Endothelial cell (in vitro differentiated cells): ENCODE data around the gene ALS2CL. TPM values are rescaled to one million over a fixed set of nuclear protein-coding genes. Genes with fewer than 3 reads are reported as not detected.

Source experiments
- DNase-seq: peaks from one replicate; pipeline ENCODE4 v3.0.0; 2021; ENCODE audit warnings: low spot score
- H3K27ac Mint-ChIP-seq: one replicate; pipeline ENCODE4 v1.8.0; 2021; ENCODE audit warnings: mixed read lengths, inconsistent platforms; ENCODE audit not compliant: unreplicated experiment
- H3K27me3 Mint-ChIP-seq: one replicate; pipeline ENCODE4 v1.8.0; 2021; ENCODE audit warnings: mild to moderate bottlenecking, moderate library complexity, mixed read lengths, inconsistent platforms; ENCODE audit not compliant: unreplicated experiment
- H3K36me3 Mint-ChIP-seq: one replicate; pipeline ENCODE4 v1.8.0; 2021; ENCODE audit warnings: mild to moderate bottlenecking, low read depth, mixed read lengths, inconsistent platforms; ENCODE audit not compliant: unreplicated experiment
- H3K4me1 Mint-ChIP-seq: one replicate; pipeline ENCODE4 v1.8.0; 2021; ENCODE audit warnings: mild to moderate bottlenecking, mixed read lengths, inconsistent platforms; ENCODE audit not compliant: unreplicated experiment
- H3K4me3 Mint-ChIP-seq: one replicate; pipeline ENCODE4 v1.8.0; 2021; ENCODE audit warnings: mild to moderate bottlenecking, mixed read lengths, inconsistent platforms; ENCODE audit not compliant: unreplicated experiment
- H3K9me3 Mint-ChIP-seq: one replicate; pipeline ENCODE4 v1.8.0; 2021; ENCODE audit warnings: mixed read lengths, inconsistent platforms; ENCODE audit not compliant: unreplicated experiment
- total RNA-seq: library from RNA; stranded (reverse); fragmentation: NEBNext Ultra II Directional; extraction: Animal tissue kit (Norgen Biotek cat#: 25700); gene quantifications from one replicate; pipeline ENCODE4 v1.2.1, GENCODE V29; 2021; ENCODE audit not compliant: unreplicated experiment
- TF ChIP-seq, protein P1 (sequence below): fragments of 200-600 bp; sonication (generic); IDR thresholded peaks from one replicate; pipeline ENCODE4 v1.5.0; 2021; ENCODE audit warnings: antibody characterized with exemption; ENCODE audit not compliant: unreplicated experiment

The ALS2CL gene
- total RNA-seq, 1 donor from 2014 or later = 5.6 TPM

DNA sequence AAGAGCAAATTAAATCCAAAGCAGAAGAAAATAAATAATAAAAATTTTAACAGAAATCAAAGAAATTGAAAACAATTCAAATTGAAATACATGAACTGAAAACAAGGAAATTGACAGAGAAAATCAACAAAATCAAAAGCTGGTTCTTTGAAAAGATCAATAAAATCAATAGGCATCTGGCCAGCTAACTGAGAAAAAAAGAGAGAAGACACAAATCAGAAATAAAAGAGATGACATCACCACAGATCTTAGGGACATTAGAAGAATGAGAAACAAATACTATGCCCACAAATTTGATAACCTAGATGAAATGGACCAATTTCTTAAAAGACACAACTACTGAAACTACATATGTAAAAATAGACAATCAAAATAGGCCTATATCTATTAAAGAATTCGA is 42.4 kb downstream of the ALS2CL start:
- TF ChIP-seq, protein P1, sequence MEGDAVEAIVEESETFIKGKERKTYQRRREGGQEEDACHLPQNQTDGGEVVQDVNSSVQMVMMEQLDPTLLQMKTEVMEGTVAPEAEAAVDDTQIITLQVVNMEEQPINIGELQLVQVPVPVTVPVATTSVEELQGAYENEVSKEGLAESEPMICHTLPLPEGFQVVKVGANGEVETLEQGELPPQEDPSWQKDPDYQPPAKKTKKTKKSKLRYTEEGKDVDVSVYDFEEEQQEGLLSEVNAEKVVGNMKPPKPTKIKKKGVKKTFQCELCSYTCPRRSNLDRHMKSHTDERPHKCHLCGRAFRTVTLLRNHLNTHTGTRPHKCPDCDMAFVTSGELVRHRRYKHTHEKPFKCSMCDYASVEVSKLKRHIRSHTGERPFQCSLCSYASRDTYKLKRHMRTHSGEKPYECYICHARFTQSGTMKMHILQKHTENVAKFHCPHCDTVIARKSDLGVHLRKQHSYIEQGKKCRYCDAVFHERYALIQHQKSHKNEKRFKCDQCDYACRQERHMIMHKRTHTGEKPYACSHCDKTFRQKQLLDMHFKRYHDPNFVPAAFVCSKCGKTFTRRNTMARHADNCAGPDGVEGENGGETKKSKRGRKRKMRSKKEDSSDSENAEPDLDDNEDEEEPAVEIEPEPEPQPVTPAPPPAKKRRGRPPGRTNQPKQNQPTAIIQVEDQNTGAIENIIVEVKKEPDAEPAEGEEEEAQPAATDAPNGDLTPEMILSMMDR = no peak
- DNase-seq = no peak
- Mint-ChIP-seq H3K9me3 (no peaks in the 10 kb centered on the region), H3K4me3 (no peak overlapping the region), H3K36me3 (no peaks in the 10 kb centered on the region), H3K4me1 (no peaks in the 10 kb centered on the region), H3K27ac (no peak overlapping the region), H3K27me3 (peaks cover 2% of the 10 kb centered on the region)

DNA sequence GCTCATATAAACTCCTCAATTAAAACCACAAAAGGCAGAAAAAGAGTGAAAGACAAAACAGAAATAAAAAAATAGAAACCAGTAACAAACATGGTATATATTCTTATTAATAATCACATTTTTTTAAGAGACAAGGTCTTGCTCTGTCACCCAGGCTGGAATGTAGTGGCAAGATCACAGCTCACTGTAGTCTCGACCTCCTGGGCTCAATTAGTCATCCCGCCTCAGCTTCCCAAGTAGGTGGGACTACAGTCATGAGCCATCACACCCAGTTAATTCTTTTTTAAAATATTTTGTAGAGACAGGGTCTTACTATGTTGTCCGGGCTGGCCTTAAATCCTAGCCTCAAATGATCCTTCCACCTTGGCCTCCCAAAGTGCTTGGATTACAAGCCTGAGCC is 44.0 kb downstream of the ALS2CL start:
- Mint-ChIP-seq H3K4me3 (no peak overlapping the region), H3K27me3 (peaks cover 2% of the 10 kb centered on the region), H3K36me3 (no peaks in the 10 kb centered on the region), H3K27ac (no peak overlapping the region), H3K9me3 (no peaks in the 10 kb centered on the region), H3K4me1 (no peaks in the 10 kb centered on the region)
- TF ChIP-seq, protein P1 = no peak
- DNase-seq = no peak

DNA sequence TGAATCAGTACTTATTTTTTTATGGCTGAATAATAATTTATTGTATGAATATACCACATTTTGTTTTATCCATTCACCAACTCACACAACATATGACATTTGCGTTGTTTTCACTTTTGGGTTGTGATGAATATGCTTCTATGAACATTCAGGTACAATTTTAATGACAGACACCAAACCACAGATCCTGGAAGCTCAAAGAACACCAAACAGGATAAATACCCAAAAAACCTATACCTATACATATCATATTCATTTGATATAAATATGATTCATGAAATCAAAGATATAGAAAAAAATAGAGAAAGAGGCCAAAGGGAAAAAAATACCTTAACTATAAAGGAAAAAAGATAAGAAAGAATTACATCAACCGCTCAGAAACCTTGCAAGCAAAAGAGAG is 45.4 kb downstream of the ALS2CL start:
- no peak overlapping the region for H3K27ac Mint-ChIP-seq
- TF ChIP-seq, protein P1 = no peak
- H3K4me1 Mint-ChIP-seq = no peaks in the 10 kb centered on the region
- H3K27me3 Mint-ChIP-seq = no peaks in the 10 kb centered on the region
- H3K4me3 Mint-ChIP-seq = no peak overlapping the region
- no peaks in the 10 kb centered on the region for H3K9me3 Mint-ChIP-seq
- H3K36me3 Mint-ChIP-seq = no peaks in the 10 kb centered on the region
- no peak for DNase-seq

DNA sequence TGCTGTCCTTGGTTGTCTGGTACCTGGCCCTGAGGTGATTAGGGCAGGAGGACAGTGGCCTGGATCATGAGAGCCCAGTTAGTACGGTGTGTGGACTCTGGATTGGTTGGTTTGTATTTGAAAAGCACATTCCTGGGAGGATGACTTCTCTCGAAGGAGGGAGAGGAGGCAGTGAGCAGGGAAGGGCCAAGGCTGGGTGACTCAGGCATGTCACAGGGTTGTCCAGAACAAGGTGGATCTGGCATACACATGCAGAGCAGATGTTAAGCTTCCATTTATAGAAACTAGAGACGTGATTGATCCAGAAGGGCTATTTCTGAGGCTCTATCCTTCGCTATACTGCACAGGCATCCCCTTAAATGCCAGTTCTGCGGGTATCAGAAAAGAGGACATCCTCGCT is 46.8 kb downstream of the ALS2CL start:
- H3K27ac Mint-ChIP-seq = no peak overlapping the region

DNA sequence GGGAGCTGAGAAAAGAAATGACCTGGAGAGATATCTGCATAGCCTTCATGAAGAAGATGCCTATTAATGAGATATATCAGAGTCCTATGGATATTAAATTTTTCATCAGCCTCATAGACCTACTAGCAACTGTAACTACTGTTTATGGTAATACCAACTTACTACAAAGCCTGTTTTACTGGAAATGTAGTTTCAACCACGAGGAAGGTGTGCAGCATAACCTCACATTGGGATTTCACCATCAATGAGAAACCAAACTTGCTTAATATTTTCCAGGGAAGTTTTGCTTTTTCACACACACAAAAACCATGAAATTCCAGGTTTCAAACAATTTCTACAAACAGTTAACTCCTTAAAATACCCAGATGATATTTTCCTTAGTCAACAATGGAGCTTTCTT is 49.8 kb downstream of the ALS2CL start:
- H3K36me3 Mint-ChIP-seq = no peaks in the 10 kb centered on the region
- no peak overlapping the region for H3K27ac Mint-ChIP-seq
- no peak overlapping the region for H3K4me3 Mint-ChIP-seq
- TF ChIP-seq, protein P1 = no peak
- H3K9me3 Mint-ChIP-seq = no peaks in the 10 kb centered on the region
- DNase-seq = no peak
- H3K4me1 Mint-ChIP-seq = no peaks in the 10 kb centered on the region
- H3K27me3 Mint-ChIP-seq = peaks cover 2% of the 10 kb centered on the region

More for the DNA sequence above, 46.8 kb downstream of the ALS2CL start:
- Mint-ChIP-seq H3K4me1 (no peaks in the 10 kb centered on the region), H3K36me3 (no peaks in the 10 kb centered on the region), H3K9me3 (no peaks in the 10 kb centered on the region), H3K27me3 (peaks cover 1% of the 10 kb centered on the region), H3K4me3 (no peak overlapping the region)
- TF ChIP-seq, protein P1 = no peak
- DNase-seq = no peak
